T-helper 2 cell (primary cell): ENCODE measurements around the gene LRP5.

Source experiments
- DNase-seq, 5 experiments: peaks; one replicate each; pipeline versions ENCODE4 v3.0.0 to v3.0.0-alpha.2; 2012 to 2022

LRP5 gene

DNA sequence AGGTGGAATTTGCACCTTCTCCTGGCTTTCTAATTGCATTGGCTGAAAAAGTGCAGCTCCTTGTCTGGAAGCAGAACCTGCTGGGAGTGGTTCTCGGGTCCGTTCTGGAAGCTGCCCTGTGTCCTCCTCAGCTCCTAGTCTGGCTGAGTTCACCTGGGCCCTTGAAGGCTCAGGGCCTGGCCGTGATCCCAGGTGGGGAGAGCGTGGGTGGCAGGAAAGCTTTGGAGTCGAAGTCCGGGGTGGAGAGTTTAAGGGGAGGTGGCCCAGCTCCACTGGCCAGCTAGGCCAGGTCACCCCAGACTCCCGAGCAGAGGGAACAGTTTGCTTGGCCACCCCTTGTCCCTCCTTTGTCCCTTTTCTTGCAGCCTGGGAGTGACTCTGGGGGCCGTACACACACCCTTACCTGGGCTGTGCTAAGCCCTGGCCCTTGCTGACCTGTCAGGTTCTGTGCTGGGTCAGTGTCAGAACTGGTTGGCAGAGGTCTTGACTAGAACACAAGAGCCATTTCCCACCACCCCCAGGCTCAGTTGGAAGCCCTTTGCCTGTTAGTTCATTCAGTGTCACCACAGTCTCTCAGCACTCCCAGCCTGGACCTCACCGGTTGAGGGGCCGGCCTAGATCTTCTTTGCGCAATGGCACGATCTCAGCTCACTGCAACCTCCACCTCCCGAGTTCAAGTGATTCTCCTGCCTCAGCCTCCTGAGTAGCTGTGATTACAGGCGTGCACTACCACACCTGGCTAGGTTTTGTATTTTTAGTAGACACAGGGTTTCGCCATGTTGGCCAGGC, 37.3 kb downstream of the LRP5 start:
- no peak for DNase-seq

DNA sequence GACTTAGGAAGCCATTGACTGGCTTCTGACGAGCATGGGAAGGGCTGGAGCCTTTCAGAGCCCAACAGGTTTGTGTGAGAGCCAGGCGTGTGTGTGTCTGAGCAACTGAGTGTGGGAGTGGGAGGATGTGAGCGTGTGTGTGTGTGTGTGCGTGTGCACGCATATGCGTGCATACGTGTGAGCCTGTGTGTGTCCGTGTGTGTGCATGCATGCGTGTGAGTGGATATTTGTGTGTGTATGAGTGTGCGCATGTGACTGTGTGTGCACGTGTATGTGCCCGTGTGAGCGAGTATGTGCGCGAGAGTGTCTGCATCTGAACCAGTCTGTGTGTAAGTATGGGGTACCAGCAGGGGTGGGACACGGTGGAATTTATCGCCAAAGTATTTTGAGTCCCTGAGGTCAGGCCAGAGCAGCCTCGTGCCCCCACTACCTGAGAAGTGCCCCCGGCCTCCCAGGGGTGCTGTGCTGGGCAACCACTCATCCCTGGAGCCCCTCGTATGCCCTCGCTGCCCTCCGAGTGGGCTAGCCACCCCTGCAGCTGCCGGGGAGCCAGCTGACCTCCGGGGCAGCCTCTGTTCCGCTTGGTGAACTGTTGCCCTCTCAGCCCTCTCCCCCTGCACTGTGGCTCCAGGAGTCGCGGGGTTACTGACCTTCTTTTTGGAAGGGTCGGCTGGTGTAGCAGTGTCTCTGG, 38.5 kb downstream of the LRP5 start:
- no peak for DNase-seq

DNA sequence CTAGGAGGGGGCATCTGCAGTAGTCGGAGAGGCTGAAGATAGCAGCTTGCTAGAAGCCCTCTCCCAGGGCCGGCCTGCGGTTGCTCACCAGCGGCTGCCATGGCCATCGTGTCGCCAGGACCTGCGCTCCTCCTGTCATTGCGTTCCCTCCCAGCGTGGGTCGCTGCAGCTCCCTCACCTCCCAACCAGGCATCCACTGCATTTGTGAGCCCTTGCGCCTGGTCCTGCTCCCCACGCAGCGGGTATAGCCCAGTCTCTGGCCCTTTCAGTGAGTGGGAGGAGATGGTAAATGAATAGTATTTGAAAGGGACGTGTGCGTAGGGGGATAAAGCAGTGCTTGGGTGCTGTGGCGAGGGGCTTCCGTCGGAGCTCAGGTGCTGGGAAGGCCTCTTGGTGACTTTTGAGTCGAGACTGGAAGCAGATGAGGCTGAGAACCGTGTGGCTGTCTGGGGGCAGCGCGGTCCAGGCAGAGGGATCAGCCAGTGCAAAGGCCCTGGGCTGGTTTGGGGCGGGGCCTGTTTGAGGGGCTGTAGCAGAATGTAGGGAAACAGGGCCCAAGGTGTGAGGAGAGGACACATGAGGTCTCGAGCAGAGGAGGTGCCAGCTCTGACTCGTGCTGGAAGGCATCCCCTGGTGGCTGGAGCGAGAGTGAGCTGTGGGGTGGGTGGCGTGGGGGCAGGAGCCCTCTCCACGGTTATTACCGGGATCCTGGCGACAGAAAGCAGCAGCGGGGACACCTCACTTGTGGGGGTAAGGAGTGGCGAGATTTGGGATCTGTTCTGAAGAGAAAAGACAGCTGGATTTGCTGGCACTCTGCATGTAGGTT, 39.3 kb downstream of the LRP5 start:
- DNase-seq, result no peak

DNA sequence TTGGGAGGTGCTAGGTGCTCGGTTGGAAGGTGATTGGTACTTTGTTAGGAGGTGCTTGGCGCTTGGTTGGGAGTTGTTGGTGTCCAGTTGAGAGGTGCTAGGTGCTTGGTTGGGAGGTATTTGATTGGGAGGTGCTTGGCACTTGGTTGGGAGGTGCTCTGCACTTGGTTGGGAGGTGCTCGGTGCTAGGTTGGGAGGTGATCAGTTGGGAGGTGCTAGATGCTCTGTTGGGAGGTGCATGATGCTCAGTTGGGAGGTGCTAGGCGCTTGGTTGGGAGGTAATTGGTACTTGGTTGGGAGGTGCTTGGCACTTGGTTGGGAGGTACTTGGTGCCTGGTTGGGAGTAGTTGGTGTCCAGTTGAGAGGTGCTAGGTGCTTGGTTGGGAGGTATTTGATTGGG, 40.2 kb downstream of the LRP5 start:
- no peak for DNase-seq

- DNase-seq, result no peak
Measured at GRCh38 chr11:68353118-68353517, 40.7 kb downstream of the LRP5 start.

DNA sequence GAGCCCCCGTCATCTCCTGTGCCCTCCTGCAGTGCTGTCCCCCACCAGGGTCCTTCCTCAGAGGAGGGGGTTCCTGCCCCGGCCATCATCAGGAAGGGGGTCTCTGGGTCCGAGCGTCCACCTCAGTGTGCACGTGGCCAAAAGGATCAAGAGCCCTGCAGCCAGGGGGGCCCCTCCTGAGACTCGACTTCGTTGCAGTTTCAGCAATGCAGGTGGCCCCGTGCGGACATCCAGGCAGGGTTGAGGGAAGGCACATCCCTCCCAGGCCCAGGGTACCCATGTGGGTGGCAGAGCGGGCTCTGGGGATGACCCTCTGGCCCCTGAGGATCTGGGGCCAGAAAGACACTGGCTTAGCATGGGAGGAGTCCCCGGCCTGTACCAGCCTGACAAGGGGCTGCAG, 41.3 kb downstream of the LRP5 start:
- DNase-seq, result no peak

DNA sequence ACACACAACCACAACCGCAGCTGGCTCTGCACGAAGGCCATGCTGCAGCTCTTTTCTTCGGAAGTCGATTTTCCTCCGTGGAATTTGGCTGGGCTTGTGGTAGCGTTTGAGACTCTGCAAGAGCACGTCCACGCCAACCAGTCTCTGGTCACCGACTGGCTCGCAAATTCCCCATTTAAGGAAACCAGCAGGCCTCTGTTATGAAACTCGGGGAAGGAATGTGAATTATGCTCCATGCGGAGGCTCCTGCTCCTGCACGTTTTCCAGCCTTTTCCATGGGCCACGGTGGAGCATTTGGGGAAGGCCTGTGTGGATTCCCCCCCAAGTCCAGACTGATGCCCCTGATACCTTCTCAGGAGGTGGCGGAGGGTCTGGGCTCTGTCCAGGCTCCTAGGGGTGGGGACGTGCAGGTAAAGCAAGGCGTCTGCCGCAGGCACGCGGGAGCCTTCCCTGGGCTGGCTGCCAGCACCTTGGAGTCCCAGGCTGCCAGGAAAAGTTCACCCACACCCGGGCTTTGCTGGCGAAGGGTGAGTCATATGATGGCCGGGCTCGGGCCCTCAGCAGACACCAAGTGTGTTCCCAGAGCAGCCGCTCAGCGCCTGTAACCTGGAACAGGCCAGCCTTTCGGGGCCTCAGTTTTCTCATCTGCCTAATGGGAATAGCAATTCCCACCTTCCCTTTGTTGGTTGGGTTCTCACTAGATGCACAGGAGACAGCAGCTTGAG, 41.9 kb downstream of the LRP5 start:
- DNase-seq, result no peak

DNA sequence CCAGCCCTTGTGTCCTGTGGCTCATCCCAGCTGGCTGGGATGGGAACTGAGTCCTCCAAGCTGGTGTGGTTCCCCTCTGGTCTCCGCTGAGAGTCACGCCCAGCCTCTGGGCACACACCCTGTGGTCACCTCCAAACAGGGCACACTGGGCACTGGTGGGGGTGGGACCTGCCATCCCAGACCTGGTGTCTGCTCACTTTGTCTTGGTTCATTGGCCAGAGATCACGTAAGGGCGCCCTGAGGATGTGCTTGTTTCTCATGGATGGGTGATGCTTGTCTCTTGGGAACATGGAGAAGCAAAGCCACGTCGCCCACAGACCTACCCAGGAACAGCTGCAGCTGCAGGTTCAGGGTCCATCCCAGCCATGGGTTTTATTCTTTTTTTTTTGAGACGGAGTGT, 43.1 kb downstream of the LRP5 start:
- no peak for DNase-seq

- no peak for DNase-seq
Measured at GRCh38 chr11:68357568-68357967, 45.2 kb downstream of the LRP5 start.

DNA sequence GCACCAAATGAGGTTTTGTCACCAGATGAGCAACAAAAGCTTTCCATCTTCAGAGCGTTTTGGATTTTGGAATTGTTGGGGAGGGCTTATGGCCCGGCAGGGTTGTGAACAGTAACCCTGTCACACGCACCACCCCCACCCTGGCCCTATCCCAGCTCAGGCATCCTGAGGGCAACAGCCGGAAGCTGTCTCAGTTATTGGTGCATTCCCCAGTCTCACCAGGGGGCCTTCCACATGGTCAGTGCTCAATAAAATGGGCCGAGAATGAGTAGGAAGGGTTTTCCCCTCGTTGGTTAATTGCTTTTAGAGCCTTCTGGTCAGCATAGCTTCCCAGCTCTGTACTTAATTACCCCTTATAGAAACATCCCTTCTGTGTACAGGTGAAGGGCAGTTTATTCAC, 46.0 kb downstream of the LRP5 start:
- DNase-seq, result no peak

GRCh38 chr11:68361702-68362101, 49.3 kb downstream of the LRP5 start:
- DNase-seq, result no peak

GRCh38 chr11:68362801-68363379, 50.5 kb downstream of the LRP5 start:
- no peak for DNase-seq

DNA sequence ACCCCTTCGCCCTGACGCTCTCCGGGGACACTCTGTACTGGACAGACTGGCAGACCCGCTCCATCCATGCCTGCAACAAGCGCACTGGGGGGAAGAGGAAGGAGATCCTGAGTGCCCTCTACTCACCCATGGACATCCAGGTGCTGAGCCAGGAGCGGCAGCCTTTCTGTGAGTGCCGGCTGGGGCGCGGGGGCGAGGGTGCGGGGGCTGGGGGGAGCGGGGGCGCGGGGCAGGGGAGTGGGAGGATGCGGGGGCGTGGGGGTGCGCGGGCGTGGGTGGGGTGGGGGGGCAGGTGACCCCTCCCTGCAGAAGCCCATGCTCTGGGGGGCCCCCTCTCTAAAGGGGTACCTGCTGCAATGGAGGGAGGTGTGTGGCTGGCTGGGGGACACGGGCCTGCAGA, 51.4 kb downstream of the LRP5 start:
- no peak for DNase-seq

GRCh38 chr11:68364581-68364980, 52.2 kb downstream of the LRP5 start:
- DNase-seq, result no peak

DNA sequence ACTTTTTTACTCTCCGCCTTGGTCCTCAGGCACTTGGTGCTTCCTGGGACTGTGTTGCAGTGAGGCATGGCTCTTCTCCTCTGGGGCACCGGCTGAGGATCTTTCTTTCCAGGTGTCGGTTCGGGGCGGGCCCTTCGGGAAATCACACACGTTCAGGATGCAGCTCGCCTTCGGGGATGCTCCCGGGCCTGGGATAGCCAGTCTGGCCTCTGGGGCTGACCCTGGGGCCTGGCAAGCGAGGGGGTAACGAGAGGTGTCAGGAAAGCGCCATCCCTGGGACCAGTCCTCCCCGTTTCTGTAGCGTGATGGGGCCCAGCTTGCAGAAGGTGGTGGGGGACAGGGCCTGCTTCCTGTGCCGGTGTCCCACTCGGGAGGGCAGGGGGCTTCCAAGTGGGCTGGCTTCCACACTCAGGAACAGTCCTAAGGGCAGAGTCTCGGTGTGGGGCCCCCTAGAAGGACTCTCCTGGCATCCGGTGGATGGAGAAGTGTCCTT, 53.6 kb downstream of the LRP5 start:
- DNase-seq, result no peak

- no peak for DNase-seq
Measured at GRCh38 chr11:68367252-68367651, 54.9 kb downstream of the LRP5 start.

DNA sequence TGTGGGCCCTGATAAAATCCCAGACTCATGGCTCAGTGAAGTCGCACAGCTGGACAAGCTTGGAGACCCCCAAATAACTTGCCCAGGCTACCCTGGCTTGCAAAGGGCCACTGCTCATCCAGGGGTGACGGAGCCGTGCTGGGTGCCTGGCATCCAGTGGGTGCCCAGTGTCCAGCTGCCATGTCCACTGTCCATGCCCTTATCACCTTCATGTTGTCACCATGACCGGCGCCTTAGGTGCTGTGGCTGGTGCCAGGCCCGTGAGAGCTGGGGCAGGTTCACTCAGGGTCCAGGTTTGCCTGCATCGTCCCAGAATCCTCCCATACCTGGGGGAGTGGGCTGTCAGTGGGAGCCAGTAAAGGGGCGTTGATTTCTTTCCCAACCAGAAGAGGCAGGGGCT, 57.4 kb downstream of the LRP5 start:
- DNase-seq, result no peak

GRCh38 chr11:68370211-68371111, 58.1 kb downstream of the LRP5 start:
- DNase-seq, result no peak

GRCh38 chr11:68371171-68372041, 59.0 kb downstream of the LRP5 start:
- no peak for DNase-seq

GRCh38 chr11:68372114-68372513, 59.7 kb downstream of the LRP5 start:
- no peak for DNase-seq
